H1 (cell line): ENCODE data around the gene PYGL. TPM values are rescaled to one million over a fixed set of nuclear protein-coding genes. Genes with fewer than 3 reads are reported as not detected.

Experiments
- CTCF ChIA-PET: fragments of 300-600 bp; sonication (Branson Sonifier 250); formaldehyde crosslinking; loops from one replicate; lab custom pipeline; 2021; ENCODE audit not compliant: partially characterized antibody; lab: Charles Lee
- POLR2A ChIA-PET: fragments of 300-600 bp; sonication (Branson Sonifier 250); formaldehyde crosslinking; loops from one replicate; lab custom pipeline; 2021; ENCODE audit warnings: inconsistent platforms; ENCODE audit not compliant: partially characterized antibody; lab: Charles Lee
- DNase-seq, 2 experiments: peaks; one replicate each; pipeline versions ENCODE4 v3.0.0 to v3.0.0-alpha.2; 2010 to 2022; ENCODE audit warnings: low spot score in 2 of 2, low read depth in 1 of 2, mixed read lengths in 1 of 2
- FAIRE-seq: peaks from 2 replicates; lab custom pipeline; 2011; peaks lifted over from hg19 to GRCh38; lab: Jason Lieb, UNC
- H2AFZ ChIP-seq: 2 replicates; pipeline ENCODE4 v1.8.1; 2012; ENCODE audit warnings: low read length, inconsistent platforms
- H2AK5ac ChIP-seq: 2 replicates; pipeline ENCODE4 v1.6.1; 2013; ENCODE audit warnings: low read depth, low read length
- H2BK120ac ChIP-seq: replicated peaks from 2 replicates; pipeline ENCODE3; 2013; ENCODE audit warnings: low read depth, low read length, inconsistent platforms
- H2BK12ac ChIP-seq: 2 replicates; pipeline ENCODE4 v1.6.1; 2013; ENCODE audit warnings: low read depth, low read length
- H2BK15ac ChIP-seq: 2 replicates; pipeline ENCODE4 v1.6.1; 2013; ENCODE audit warnings: low read length
- H2BK20ac ChIP-seq: 2 replicates; pipeline ENCODE4 v1.6.1; 2013; ENCODE audit warnings: low read length
- H2BK5ac ChIP-seq: 2 replicates; pipeline ENCODE4 v1.6.1; 2013; ENCODE audit warnings: low read depth, low read length
- H3K14ac ChIP-seq: 2 replicates; pipeline ENCODE4 v1.6.1; 2013; ENCODE audit warnings: inconsistent platforms; ENCODE audit not compliant: insufficient read length
- H3K18ac ChIP-seq: 2 replicates; pipeline ENCODE4 v1.6.1; 2013; ENCODE audit warnings: low read length; ENCODE audit errors: extremely low read depth
- H3K23ac ChIP-seq: 2 replicates; pipeline ENCODE4 v1.6.1; 2013; ENCODE audit warnings: inconsistent platforms; ENCODE audit not compliant: insufficient read length
- H3K23me2 ChIP-seq: 2 replicates; pipeline ENCODE4 v1.6.1; 2013; ENCODE audit warnings: low read depth, low read length
- H3K27ac ChIP-seq: 2 replicates; pipeline ENCODE4 v1.6.1; 2011; ENCODE audit warnings: low read depth, low read length, inconsistent platforms
- H3K27me3 ChIP-seq, 4 experiments: replicated peaks in 1 of 4; 1 replicate in 1 of 4; 2 replicates in 3 of 4; pipeline versions ENCODE4 v1.6.1 to v1.8.1; 2011 to 2013; ENCODE audit warnings: low read length in 3 of 4, mild to moderate bottlenecking in 3 of 4, inconsistent platforms in 2 of 4, mixed read lengths in 2 of 4, moderate library complexity in 1 of 4; ENCODE audit not compliant: control insufficient read depth in 3 of 4, insufficient read depth in 3 of 4; ENCODE audit errors: extremely low read depth in 1 of 4
- H3K36me3 ChIP-seq, 4 experiments: 2 replicates each; pipeline versions ENCODE4 v1.6.1 to v1.8.1; 2011 to 2013; ENCODE audit warnings: mild to moderate bottlenecking in 4 of 4, low read length in 3 of 4, moderate library complexity in 2 of 4, control low read depth in 1 of 4, inconsistent platforms in 1 of 4; ENCODE audit not compliant: insufficient read depth in 4 of 4, control insufficient read depth in 2 of 4
- H3K4ac ChIP-seq: replicated peaks from 2 replicates; pipeline ENCODE3; 2013; ENCODE audit warnings: low read length, low read depth, mixed read lengths, inconsistent platforms; ENCODE audit not compliant: insufficient read length
- H3K4me1 ChIP-seq, 4 experiments: replicated peaks in 1 of 4; 1 replicate in 1 of 4; 2 replicates in 3 of 4; pipeline versions ENCODE4 v1.6.1 to v1.8.1; 2011 to 2013; ENCODE audit warnings: low read length in 3 of 4, inconsistent platforms in 2 of 4, mixed read lengths in 1 of 4; ENCODE audit not compliant: insufficient read depth in 4 of 4, control insufficient read depth in 3 of 4
- H3K4me2 ChIP-seq, 2 experiments: 2 replicates each; pipeline versions ENCODE4 v1.6.1 to v1.8.1; 2011 to 2013; ENCODE audit warnings: low read depth in 2 of 2, low read length in 2 of 2, control low read depth in 1 of 2, inconsistent platforms in 1 of 2, mild to moderate bottlenecking in 1 of 2; ENCODE audit not compliant: insufficient read depth in 1 of 2
- H3K4me3 ChIP-seq, 4 experiments: fragments of 200-600, 300-600 bp in 1 of 4; sonication (generic), shearing (Covaris generic), sonication (Bioruptor Twin) in 1 of 4; 2 replicates each; pipeline versions ENCODE4 v1.5.1 to v1.8.1; 2011 to 2016; ENCODE audit warnings: low read length in 4 of 4, low read depth in 3 of 4, control low read depth in 2 of 4, inconsistent platforms in 2 of 4, mild to moderate bottlenecking in 2 of 4, mixed read lengths in 1 of 4, moderate library complexity in 1 of 4; ENCODE audit not compliant: insufficient read depth in 2 of 4; ENCODE audit errors: extremely low read depth in 1 of 4
- H3K56ac ChIP-seq: replicated peaks from 2 replicates; pipeline ENCODE3; 2013; ENCODE audit warnings: low read depth, mild to moderate bottlenecking, mixed read lengths, low read length, inconsistent platforms; ENCODE audit not compliant: insufficient read length
- H3K79me1 ChIP-seq: 2 replicates; pipeline ENCODE4 v1.6.1; 2013; ENCODE audit warnings: low read depth, low read length, control low read depth
- H3K79me2 ChIP-seq, 2 experiments: 2 replicates each; pipeline versions ENCODE4 v1.6.1 to v1.8.1; 2012 to 2013; ENCODE audit warnings: low read length in 2 of 2, mild to moderate bottlenecking in 2 of 2, inconsistent platforms in 1 of 2; ENCODE audit not compliant: insufficient read depth in 2 of 2, control insufficient read depth in 1 of 2
- H3K9ac ChIP-seq, 4 experiments: replicated peaks in 1 of 4; 1 replicate in 1 of 4; 2 replicates in 3 of 4; pipeline versions ENCODE4 v1.6.1 to v1.8.1; 2011 to 2013; ENCODE audit warnings: low read depth in 3 of 4, low read length in 3 of 4, control low read depth in 2 of 4, mild to moderate bottlenecking in 2 of 4, moderate library complexity in 2 of 4, inconsistent platforms in 1 of 4; ENCODE audit errors: extremely low read depth in 1 of 4
- H3K9me3 ChIP-seq, 2 experiments: 2 replicates each; pipeline versions ENCODE4 v1.6.1 to v1.8.1; 2012 to 2013; ENCODE audit warnings: mild to moderate bottlenecking in 2 of 2, moderate library complexity in 2 of 2, control low read depth in 1 of 2, inconsistent platforms in 1 of 2, low read depth in 1 of 2, low read length in 1 of 2, mixed read lengths in 1 of 2; ENCODE audit not compliant: insufficient read depth in 2 of 2
- H4K20me1 ChIP-seq, 2 experiments: replicated peaks in 1 of 2; 2 replicates each; pipeline versions ENCODE3 to v1.8.1; 2011 to 2013; ENCODE audit warnings: inconsistent platforms in 2 of 2, low read length in 2 of 2, mild to moderate bottlenecking in 1 of 2; ENCODE audit not compliant: insufficient read depth in 2 of 2, control insufficient read depth in 1 of 2
- H4K5ac ChIP-seq: 2 replicates; pipeline ENCODE4 v1.6.1; 2013; ENCODE audit warnings: low read length, low read depth, mixed read lengths, inconsistent platforms; ENCODE audit not compliant: insufficient read length
- H4K8ac ChIP-seq: 2 replicates; pipeline ENCODE4 v1.8.0; 2013; ENCODE audit warnings: mild to moderate bottlenecking, moderate library complexity, low read length, inconsistent platforms; ENCODE audit not compliant: insufficient read depth; ENCODE audit errors: extremely low read depth
- H4K91ac ChIP-seq: replicated peaks from 2 replicates; pipeline ENCODE3; 2013; ENCODE audit warnings: low read length, mixed read lengths, inconsistent platforms; ENCODE audit not compliant: insufficient read length
- CEBPB ChIP-seq: IDR thresholded peaks from 2 replicates; pipeline ENCODE4 v1.6.1; 2012; ENCODE audit warnings: low read depth, low read length
- CREB1 ChIP-seq: IDR thresholded peaks from 2 replicates; pipeline ENCODE4 v1.6.1; 2012; ENCODE audit warnings: inconsistent platforms
- EP300 ChIP-seq, 2 experiments: IDR thresholded peaks; 1 replicate in 1 of 2; 2 replicates in 1 of 2; pipeline ENCODE4 v1.6.1; 2011 to 2012; ENCODE audit warnings: low read depth in 2 of 2, low read length in 2 of 2, mild to moderate bottlenecking in 2 of 2, borderline replicate concordance in 1 of 2, inconsistent platforms in 1 of 2, moderate library complexity in 1 of 2
- GTF2F1 ChIP-seq: IDR thresholded peaks from 2 replicates; pipeline ENCODE4 v1.6.1; 2012; ENCODE audit warnings: low read depth, low read length, improper control_type of control experiment, borderline replicate concordance
- JUN ChIP-seq: IDR thresholded peaks from 2 replicates; pipeline ENCODE4 v1.6.1; 2011; ENCODE audit warnings: low read depth, mild to moderate bottlenecking, improper control_type of control experiment, low read length
- KDM1A ChIP-seq: fragments of 200-600, 300-600 bp; sonication (generic); IDR thresholded peaks from 2 replicates; pipeline ENCODE4 v1.7.1; 2016; ENCODE audit warnings: mild to moderate bottlenecking, low read length, borderline replicate concordance
- KDM4A ChIP-seq: IDR thresholded peaks from one replicate; pipeline ENCODE4 v1.7.1; 2012; ENCODE audit warnings: low read depth, mild to moderate bottlenecking, moderate library complexity, low read length, inconsistent platforms; ENCODE audit not compliant: severe bottlenecking
- KDM5A ChIP-seq: fragments of 200-600 bp; IDR thresholded peaks from 2 replicates; pipeline ENCODE4 v1.7.1; 2012; ENCODE audit warnings: mild to moderate bottlenecking, low read length, inconsistent platforms, mixed read lengths
- POU5F1 ChIP-seq: IDR thresholded peaks from 2 replicates; pipeline ENCODE4 v1.6.1; 2011; ENCODE audit warnings: low read depth, mild to moderate bottlenecking, low read length, moderate library complexity
- RNF2 ChIP-seq: fragments of 200-900, 300-1000 bp; sonication (generic); IDR thresholded peaks from 2 replicates; pipeline ENCODE4 v1.7.1; 2016; ENCODE audit warnings: borderline replicate concordance, low read depth, mild to moderate bottlenecking, antibody characterized with exemption, low read length; ENCODE audit not compliant: poor library complexity, severe bottlenecking; ENCODE audit errors: missing control alignments
- SAP30 ChIP-seq: fragments of 300-600 bp; sonication (generic); IDR thresholded peaks from 2 replicates; pipeline ENCODE4 v1.7.1; 2012; ENCODE audit warnings: low read length, moderate library complexity, mild to moderate bottlenecking, inconsistent platforms; ENCODE audit not compliant: insufficient read depth, insufficient replicate concordance
- SIX5 ChIP-seq: IDR thresholded peaks from 2 replicates; pipeline ENCODE4 v1.6.1; 2011; ENCODE audit warnings: mild to moderate bottlenecking, low read depth, low read length
- SP2 ChIP-seq: IDR thresholded peaks from 2 replicates; pipeline ENCODE4 v1.6.1; 2012; ENCODE audit warnings: mild to moderate bottlenecking, low read length, inconsistent platforms
- TAF7 ChIP-seq: optimal IDR thresholded peaks from 2 replicates; pipeline ENCODE3; 2011; ENCODE audit warnings: low read depth, mild to moderate bottlenecking, inconsistent platforms, low read length, moderate library complexity, borderline replicate concordance
- TEAD4 ChIP-seq: IDR thresholded peaks from 2 replicates; pipeline ENCODE4 v1.6.1; 2012; ENCODE audit warnings: low read depth, low read length, inconsistent platforms, mixed read lengths
- polyA plus RNA-seq, 7 experiments: library from polyadenylated mRNA; depleted of rRNA in 3 of 7; stranded (reverse) in 5 of 7; unstranded in 2 of 7; fragments of >200 nt in 5 of 7; fragments of 200-250 nt in 2 of 7; gene quantifications; 1 replicate in 5 of 7; 2 replicates in 1 of 7; 4 replicates in 1 of 7; pipeline versions ENCODE4 v1.2.1 to v1.2.3, GENCODE V29; 2011 to 2013; ENCODE audit warnings: missing spikeins in 2 of 7, mixed read lengths in 2 of 7
- total RNA-seq: library from RNA; stranded (reverse); fragmentation: NEBNext Ultra II Directional; extraction: Animal tissue kit (Norgen Biotek cat#: 25700); gene quantifications from 2 replicates; pipeline ENCODE4 v1.2.1, GENCODE V29; 2021

PYGL gene
- total and polyA plus RNA-seq, 2 of the 8 experiments (the other 6 are each of a cell fraction or from before 2014, with no cell fraction given), result 26.1 to 50.5 TPM

- no peak overlapping the region for H3K56ac ChIP-seq
- H3K4me2 ChIP-seq, result no peak overlapping the region
- no peak overlapping the region for H3K9ac ChIP-seq
- FAIRE-seq, result no peak
- H3K36me3 ChIP-seq, result no peaks in the 10 kb centered on the region; a peak in 1 of 8 replicates
- no peaks in the 10 kb centered on the region for H3K79me1 ChIP-seq
- no peak overlapping the region for H3K4ac ChIP-seq
- no peak for TF ChIP-seq KDM4A
- TF ChIP-seq SP2, result no peak
- TF ChIP-seq KDM5A, result no peak
- TF ChIP-seq RNF2, result no peak
- TF ChIP-seq JUN, result no peak
- TF ChIP-seq CEBPB, result no peak
- TF ChIP-seq GTF2F1, result no peak
- TF ChIP-seq POU5F1, result no peak
- no peak for TF ChIP-seq EP300 (IDR thresholded peaks at IDR 0.05; ENCODE audit: borderline replicate concordance in 1 of 2, low read depth in 2 of 2, low read length in 2 of 2)
- TF ChIP-seq CREB1, result no peak
- TF ChIP-seq TEAD4, result no peak
- no peak for TF ChIP-seq SAP30
- TF ChIP-seq KDM1A, result no peak
- TF ChIP-seq SIX5, result no peak
- no peak for TF ChIP-seq TAF7
- no peak overlapping the region for H2BK20ac ChIP-seq
- no peak for DNase-seq
- H2BK12ac ChIP-seq, result no peak overlapping the region
- H3K4me1 ChIP-seq, result peaks cover 0 to 3% (median under 1%) of the 10 kb centered on the region in 4 experiments; a peak in 1 of 7 replicates
- no peak overlapping the region for H3K4me3 ChIP-seq
- no peaks in the 10 kb centered on the region for H3K23me2 ChIP-seq
- no peak overlapping the region for H2BK5ac ChIP-seq
- H4K5ac ChIP-seq, result no peak overlapping the region
- no peak overlapping the region for H2BK15ac ChIP-seq
- H3K27me3 ChIP-seq, result no peaks in the 10 kb centered on the region
- ChIA-PET POLR2A (no interaction called here), CTCF (interaction anchor here (0.7 kb wide), 1 partner anchor 121 kb away, joined by 3 read pairs; no protein-coding TSS in a partner anchor)
- no peak overlapping the region for H4K8ac ChIP-seq
- no peak overlapping the region for H2AK5ac ChIP-seq
- no peak overlapping the region for H2BK120ac ChIP-seq
- no peak overlapping the region for H2AFZ ChIP-seq
- no peak overlapping the region for H3K14ac ChIP-seq
- peaks cover 0 to 3% of the 10 kb centered on the region in 2 experiments; a peak in 1 of 4 replicates for H3K79me2 ChIP-seq
- no peak overlapping the region for H3K27ac ChIP-seq
- H3K18ac ChIP-seq, result no peak overlapping the region
- H4K91ac ChIP-seq, result no peak overlapping the region
- H4K20me1 ChIP-seq, result no peaks in the 10 kb centered on the region
- no peaks in the 10 kb centered on the region for H3K9me3 ChIP-seq
- no peak overlapping the region for H3K23ac ChIP-seq
Observed at GRCh38 chr14:50887476-50887875, 56.8 kb downstream of the PYGL start.
